HEK293 (cell line): ENCODE data around the gene STAT2.

Experiments
- ZNF341 ChIP-seq: fragments of 450-650 bp; formaldehyde crosslinking; IDR thresholded peaks from 2 replicates; pipeline ENCODE4; 2016; ENCODE audit warnings: low read depth, missing biosample characterization, missing genetic modification characterization
- ZNF544 ChIP-seq: fragments of 450-650 bp; formaldehyde crosslinking; IDR thresholded peaks from 2 replicates; pipeline ENCODE4 v1.5.0; 2017; ENCODE audit warnings: missing biosample characterization, missing genetic modification characterization

DNA sequence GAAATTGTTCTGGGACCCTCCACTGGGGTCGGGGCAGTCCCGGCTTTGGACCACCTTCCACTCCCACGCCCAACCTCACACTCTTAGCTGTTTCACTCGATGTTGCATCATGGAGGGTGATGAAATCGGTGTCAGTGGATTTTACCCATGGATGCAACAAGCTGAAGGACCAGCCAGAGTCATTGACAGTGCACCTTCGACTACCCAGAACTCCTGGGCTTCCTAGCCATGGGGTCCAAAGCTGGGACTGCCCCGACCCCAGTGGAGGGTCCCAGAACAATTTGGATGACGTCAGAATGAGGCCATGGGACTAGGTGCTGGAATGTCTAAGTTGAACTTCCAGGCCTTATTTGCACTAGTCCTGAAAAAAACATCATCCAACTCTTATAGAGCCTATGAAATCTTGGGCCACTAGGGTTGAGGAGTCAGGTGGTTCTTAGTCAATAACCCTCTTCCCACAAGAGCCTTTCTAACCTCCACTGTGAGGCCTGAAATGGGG lies 22.1 kb downstream of the STAT2 start:
- TF ChIP-seq ZNF341 (tag by site-specific recombination), result no peak
- no peak for TF ChIP-seq ZNF544 (tag by site-specific recombination)
